Liver (tissue), 9 donors: ENCODE data around the gene ATAT1. TPM values are rescaled to one million over a fixed set of nuclear protein-coding genes. Genes with fewer than 3 reads are reported as not detected.
A peak's percentile ranks its signal among the peaks of the same experiment; 100 is the strongest.

Experiments used
- DNase-seq: peaks from one replicate; pipeline ENCODE4 v3.0.0-alpha.2; 2017; ENCODE audit warnings: low spot score
- H3K27ac ChIP-seq, 2 donors: one replicate each; pipeline ENCODE4 v1.7.0; 2013; ENCODE audit warnings: inconsistent platforms in 2 of 2, low read length in 2 of 2, control low read depth in 1 of 2, low read depth in 1 of 2, mild to moderate bottlenecking in 1 of 2
- H3K27me3 ChIP-seq, 4 donors: one replicate each; pipeline versions ENCODE4 v1.6.1 to v1.7.0; 2013; ENCODE audit warnings: low read length in 3 of 4, inconsistent platforms in 1 of 4, mild to moderate bottlenecking in 1 of 4, moderate library complexity in 1 of 4; ENCODE audit not compliant: control insufficient read depth in 4 of 4, insufficient read depth in 4 of 4
- H3K36me3 ChIP-seq, 4 donors: one replicate each; pipeline versions ENCODE4 v1.6.1 to v1.7.0; 2013; ENCODE audit warnings: low read length in 3 of 4, mild to moderate bottlenecking in 3 of 4, low read depth in 1 of 4, moderate library complexity in 1 of 4; ENCODE audit not compliant: control insufficient read depth in 4 of 4, insufficient read depth in 3 of 4
- H3K4me1 ChIP-seq, 4 donors: one replicate each; pipeline versions ENCODE4 v1.6.1 to v1.7.0; 2013; ENCODE audit warnings: low read length in 3 of 4, mild to moderate bottlenecking in 3 of 4, moderate library complexity in 1 of 4; ENCODE audit not compliant: control insufficient read depth in 4 of 4, insufficient read depth in 4 of 4
- H3K4me3 ChIP-seq, 3 donors: one replicate each; pipeline versions ENCODE4 v1.6.1 to v1.7.0; 2013; ENCODE audit warnings: low read length in 3 of 3, control low read depth in 1 of 3, low read depth in 1 of 3, mild to moderate bottlenecking in 1 of 3
- H3K9ac ChIP-seq, 2 donors: one replicate each; pipeline ENCODE4 v1.7.0; 2013; ENCODE audit warnings: low read length in 2 of 2, mild to moderate bottlenecking in 2 of 2, moderate library complexity in 2 of 2, control low read depth in 1 of 2, low read depth in 1 of 2
- H3K9me3 ChIP-seq, 4 donors: one replicate each; pipeline versions ENCODE4 v1.6.1 to v1.7.0; 2013; ENCODE audit warnings: low read length in 3 of 4; ENCODE audit not compliant: control insufficient read depth in 4 of 4
- EGR1 ChIP-seq, 2 donors: IDR thresholded peaks; 2 replicates each; pipeline ENCODE4 v1.6.1; 2016 to 2018; ENCODE audit warnings: antibody characterized with exemption in 2 of 2, low read depth in 2 of 2
- FOXA1 ChIP-seq: IDR thresholded peaks from 2 replicates; pipeline ENCODE4 v1.6.1; 2016; ENCODE audit warnings: antibody characterized with exemption
- FOXA2 ChIP-seq: IDR thresholded peaks from 2 replicates; pipeline ENCODE4 v1.6.1; 2016; ENCODE audit warnings: antibody characterized with exemption
- GABPA ChIP-seq, 2 donors: IDR thresholded peaks in 1 of 2; conservative IDR thresholded peaks in 1 of 2; 2 replicates each; pipeline ENCODE4 v1.6.1; 2016; ENCODE audit warnings: antibody characterized with exemption in 2 of 2, mild to moderate bottlenecking in 1 of 2, moderate library complexity in 1 of 2
- JUND ChIP-seq, 2 donors: IDR thresholded peaks; 2 replicates each; pipeline ENCODE4 v1.6.1; 2016; ENCODE audit warnings: antibody characterized with exemption in 2 of 2
- RXRA ChIP-seq, 2 donors: IDR thresholded peaks; 2 replicates each; pipeline ENCODE4 v1.6.1; 2017 to 2018; ENCODE audit warnings: antibody characterized with exemption in 2 of 2, mild to moderate bottlenecking in 1 of 2
- SP1 ChIP-seq: IDR thresholded peaks from 2 replicates; pipeline ENCODE4 v1.6.1; 2018; ENCODE audit warnings: antibody characterized with exemption, mild to moderate bottlenecking
- TAF1 ChIP-seq: conservative IDR thresholded peaks from 2 replicates; pipeline ENCODE4 v1.6.1; 2016; ENCODE audit warnings: antibody characterized with exemption, mild to moderate bottlenecking
- WGBS: extraction: QIAGEN DNeasy Blood & Tissue Kit; methylation state at CpG from one replicate; pipeline ENCODE4 v1.1.7; 2013; 5-methylcytosine and 5-hydroxymethylcytosine counted together
- polyA plus RNA-seq, 2 donors: library from polyadenylated mRNA; stranded (reverse) in 1 of 2; unstranded in 1 of 2; fragments of 200-250 nt in 1 of 2; fragments of >200 nt in 1 of 2; fragmentation: Nextera tagmentation in 1 of 2; extraction: Ambion mirVana in 1 of 2; gene quantifications; one replicate each; pipeline versions ENCODE4 v1.2.1 to v1.2.3, GENCODE V29; 2013 to 2015
- total RNA-seq, 2 donors: library from RNA; depleted of rRNA; stranded (reverse); fragments of >200 nt; gene quantifications; one replicate each; pipeline ENCODE4 v1.2.3, GENCODE V29; 2014
- TF ChIP-seq, protein P1 (sequence below): IDR thresholded peaks from 2 replicates; pipeline ENCODE4 v1.6.1; 2016; ENCODE audit warnings: antibody characterized with exemption, mild to moderate bottlenecking
- TF ChIP-seq, protein P2 (sequence below): IDR thresholded peaks from 2 replicates; pipeline ENCODE4 v1.6.1; 2016; ENCODE audit warnings: antibody characterized with exemption
- TF ChIP-seq, protein P3 (sequence below): fragments of 150-350 bp; IDR thresholded peaks from 2 replicates; pipeline ENCODE4 v1.5.1; 2017; ENCODE audit warnings: improper control_type of control experiment, low read depth, low read length; ENCODE audit not compliant: missing input control
- donor health status: healthy.
- donor health status: healthy.
- donor health status: healthy.
- donor health status: healthy.
- donor health status: healthy.

ATAT1 gene
- total and polyA plus RNA-seq, 4 donors = 2.1 to 5.4 (median 3.0) TPM

DNA sequence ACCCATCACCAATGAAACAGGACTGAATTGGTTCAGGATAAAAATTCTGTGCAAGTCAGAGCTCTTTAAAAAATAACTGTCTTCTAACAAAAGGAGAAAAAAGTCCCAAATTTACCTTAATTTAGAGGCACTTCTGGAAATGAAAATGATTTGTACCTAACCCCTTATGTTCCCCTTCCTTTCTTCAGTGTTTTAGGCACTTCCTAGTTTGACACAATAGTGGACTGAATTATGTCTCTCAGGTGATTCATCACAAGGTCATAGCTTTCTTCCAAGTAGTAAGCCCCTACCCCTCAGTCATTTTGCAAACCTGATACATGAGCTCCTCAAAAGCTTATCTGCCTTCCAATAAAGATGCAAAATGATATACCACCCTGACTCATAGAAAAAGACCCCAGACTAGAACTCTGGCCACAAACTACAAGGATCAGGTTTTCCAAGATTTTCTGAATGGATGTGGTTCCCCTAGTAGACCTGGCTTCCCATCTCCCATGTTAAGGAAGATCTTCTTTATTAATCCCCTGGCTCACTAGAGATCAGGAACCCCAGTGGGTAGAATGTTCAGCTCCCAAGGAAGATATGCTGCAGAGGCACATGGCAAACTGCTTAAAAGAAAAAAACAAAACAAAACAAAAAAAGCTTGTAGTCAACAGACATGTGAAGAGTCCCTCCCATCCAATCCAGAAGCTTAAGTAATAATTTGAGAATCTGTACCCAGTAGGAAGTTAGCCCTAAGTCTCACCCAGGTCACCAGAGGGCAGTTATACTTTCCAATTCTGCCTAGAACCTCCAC is 13.2 kb upstream of the ATAT1 start:
- Histone ChIP-seq H3K27me3 (no peaks in the 10 kb centered on the region), H3K36me3 (peaks cover 7 to 17% (median 14%) of the 10 kb centered on the region in 4 donors), H3K9ac (no peak overlapping the region), H3K4me3 (no peak overlapping the region), H3K4me1 (peaks cover 2 to 23% (median 10%) of the 10 kb centered on the region in 4 donors), H3K9me3 (no peaks in the 10 kb centered on the region), H3K27ac (peak overlapping the region in 1 of 2 donors; percentile 83)
- no peak for DNase-seq
- peak in 1 of 2 donors; percentile 26 for TF ChIP-seq JUND (IDR thresholded peaks at IDR 0.05)
- TF ChIP-seq GABPA (IDR thresholded peaks at IDR 0.05 in 1 of 2, conservative IDR thresholded peaks at IDR 0.05 in 1 of 2) = no peak

DNA sequence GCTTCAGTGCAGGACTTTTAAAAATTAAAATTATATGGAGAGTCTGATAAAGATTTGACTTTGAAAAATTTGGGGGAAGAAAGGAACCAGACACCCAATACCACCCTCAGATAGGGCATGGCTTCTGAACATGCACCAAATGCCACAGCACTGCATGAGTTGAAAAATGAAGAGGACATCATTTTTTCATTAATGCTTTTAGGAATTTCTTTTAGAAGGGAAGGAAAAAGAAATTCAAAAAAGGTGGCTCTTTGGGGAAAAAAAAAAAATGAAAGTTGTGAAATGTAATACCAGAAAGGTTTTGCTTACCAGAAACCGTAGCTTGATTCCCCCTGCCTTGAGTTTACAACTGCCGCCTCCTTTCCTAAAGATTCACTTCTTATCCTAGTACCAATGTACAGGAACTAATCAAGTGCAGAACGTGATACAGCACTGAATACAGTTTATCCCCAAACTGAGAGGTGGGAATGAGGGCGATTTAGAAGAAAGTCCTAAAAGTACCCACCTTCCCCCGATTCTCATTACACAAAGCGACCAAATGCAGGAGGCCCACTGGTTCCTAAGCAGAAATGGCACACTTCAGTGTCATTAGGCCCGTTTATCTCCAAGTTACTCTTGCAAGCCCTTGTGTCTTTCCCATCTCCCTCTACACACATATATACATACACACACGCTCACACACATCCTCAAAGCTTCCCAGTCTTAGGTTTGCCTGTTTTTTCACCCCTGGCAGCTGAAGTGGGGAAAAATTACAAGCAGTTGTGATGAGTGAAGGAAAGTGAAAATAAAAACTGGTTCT is 12.4 kb upstream of the ATAT1 start:
- peaks cover 2 to 23% (median 14%) of the 10 kb centered on the region in 4 donors for H3K4me1 ChIP-seq

More for the DNA sequence above, 12.4 kb upstream of the ATAT1 start:
- Histone ChIP-seq H3K27ac (peak overlapping the region; percentile 83 to 92), H3K36me3 (peaks cover 3 to 10% (median 6%) of the 10 kb centered on the region in 4 donors), H3K9me3 (no peaks in the 10 kb centered on the region), H3K9ac (peak overlapping the region; percentile 56 to 100), H3K4me3 (peak overlapping the region in 2 of 3 donors; percentile 90 to 96), H3K27me3 (no peaks in the 10 kb centered on the region)
- WGBS = 38% methylated on average over 8 of the region's 8 CpGs
- TF ChIP-seq FOXA2 (no peak), RXRA (IDR thresholded peaks at IDR 0.05) (no peak), EGR1 (IDR thresholded peaks at IDR 0.05; ENCODE audit: low read depth in 2 of 2) (peak in 1 of 2 donors; percentile 25), TAF1 (no peak), GABPA (IDR thresholded peaks at IDR 0.05 in 1 of 2, conservative IDR thresholded peaks at IDR 0.05 in 1 of 2) (no peak), SP1 (peak; percentile 9), FOXA1 (no peak)
- TF ChIP-seq, protein P1, sequence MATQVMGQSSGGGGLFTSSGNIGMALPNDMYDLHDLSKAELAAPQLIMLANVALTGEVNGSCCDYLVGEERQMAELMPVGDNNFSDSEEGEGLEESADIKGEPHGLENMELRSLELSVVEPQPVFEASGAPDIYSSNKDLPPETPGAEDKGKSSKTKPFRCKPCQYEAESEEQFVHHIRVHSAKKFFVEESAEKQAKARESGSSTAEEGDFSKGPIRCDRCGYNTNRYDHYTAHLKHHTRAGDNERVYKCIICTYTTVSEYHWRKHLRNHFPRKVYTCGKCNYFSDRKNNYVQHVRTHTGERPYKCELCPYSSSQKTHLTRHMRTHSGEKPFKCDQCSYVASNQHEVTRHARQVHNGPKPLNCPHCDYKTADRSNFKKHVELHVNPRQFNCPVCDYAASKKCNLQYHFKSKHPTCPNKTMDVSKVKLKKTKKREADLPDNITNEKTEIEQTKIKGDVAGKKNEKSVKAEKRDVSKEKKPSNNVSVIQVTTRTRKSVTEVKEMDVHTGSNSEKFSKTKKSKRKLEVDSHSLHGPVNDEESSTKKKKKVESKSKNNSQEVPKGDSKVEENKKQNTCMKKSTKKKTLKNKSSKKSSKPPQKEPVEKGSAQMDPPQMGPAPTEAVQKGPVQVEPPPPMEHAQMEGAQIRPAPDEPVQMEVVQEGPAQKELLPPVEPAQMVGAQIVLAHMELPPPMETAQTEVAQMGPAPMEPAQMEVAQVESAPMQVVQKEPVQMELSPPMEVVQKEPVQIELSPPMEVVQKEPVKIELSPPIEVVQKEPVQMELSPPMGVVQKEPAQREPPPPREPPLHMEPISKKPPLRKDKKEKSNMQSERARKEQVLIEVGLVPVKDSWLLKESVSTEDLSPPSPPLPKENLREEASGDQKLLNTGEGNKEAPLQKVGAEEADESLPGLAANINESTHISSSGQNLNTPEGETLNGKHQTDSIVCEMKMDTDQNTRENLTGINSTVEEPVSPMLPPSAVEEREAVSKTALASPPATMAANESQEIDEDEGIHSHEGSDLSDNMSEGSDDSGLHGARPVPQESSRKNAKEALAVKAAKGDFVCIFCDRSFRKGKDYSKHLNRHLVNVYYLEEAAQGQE = no peak
- TF ChIP-seq, protein P2, sequence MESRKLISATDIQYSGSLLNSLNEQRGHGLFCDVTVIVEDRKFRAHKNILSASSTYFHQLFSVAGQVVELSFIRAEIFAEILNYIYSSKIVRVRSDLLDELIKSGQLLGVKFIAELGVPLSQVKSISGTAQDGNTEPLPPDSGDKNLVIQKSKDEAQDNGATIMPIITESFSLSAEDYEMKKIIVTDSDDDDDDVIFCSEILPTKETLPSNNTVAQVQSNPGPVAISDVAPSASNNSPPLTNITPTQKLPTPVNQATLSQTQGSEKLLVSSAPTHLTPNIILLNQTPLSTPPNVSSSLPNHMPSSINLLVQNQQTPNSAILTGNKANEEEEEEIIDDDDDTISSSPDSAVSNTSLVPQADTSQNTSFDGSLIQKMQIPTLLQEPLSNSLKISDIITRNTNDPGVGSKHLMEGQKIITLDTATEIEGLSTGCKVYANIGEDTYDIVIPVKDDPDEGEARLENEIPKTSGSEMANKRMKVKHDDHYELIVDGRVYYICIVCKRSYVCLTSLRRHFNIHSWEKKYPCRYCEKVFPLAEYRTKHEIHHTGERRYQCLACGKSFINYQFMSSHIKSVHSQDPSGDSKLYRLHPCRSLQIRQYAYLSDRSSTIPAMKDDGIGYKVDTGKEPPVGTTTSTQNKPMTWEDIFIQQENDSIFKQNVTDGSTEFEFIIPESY = no peak
- TF ChIP-seq, protein P3, sequence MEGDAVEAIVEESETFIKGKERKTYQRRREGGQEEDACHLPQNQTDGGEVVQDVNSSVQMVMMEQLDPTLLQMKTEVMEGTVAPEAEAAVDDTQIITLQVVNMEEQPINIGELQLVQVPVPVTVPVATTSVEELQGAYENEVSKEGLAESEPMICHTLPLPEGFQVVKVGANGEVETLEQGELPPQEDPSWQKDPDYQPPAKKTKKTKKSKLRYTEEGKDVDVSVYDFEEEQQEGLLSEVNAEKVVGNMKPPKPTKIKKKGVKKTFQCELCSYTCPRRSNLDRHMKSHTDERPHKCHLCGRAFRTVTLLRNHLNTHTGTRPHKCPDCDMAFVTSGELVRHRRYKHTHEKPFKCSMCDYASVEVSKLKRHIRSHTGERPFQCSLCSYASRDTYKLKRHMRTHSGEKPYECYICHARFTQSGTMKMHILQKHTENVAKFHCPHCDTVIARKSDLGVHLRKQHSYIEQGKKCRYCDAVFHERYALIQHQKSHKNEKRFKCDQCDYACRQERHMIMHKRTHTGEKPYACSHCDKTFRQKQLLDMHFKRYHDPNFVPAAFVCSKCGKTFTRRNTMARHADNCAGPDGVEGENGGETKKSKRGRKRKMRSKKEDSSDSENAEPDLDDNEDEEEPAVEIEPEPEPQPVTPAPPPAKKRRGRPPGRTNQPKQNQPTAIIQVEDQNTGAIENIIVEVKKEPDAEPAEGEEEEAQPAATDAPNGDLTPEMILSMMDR = no peak
- DNase-seq = no peak
